ENCODE measurements around the gene GLMP. TPM values are rescaled to one million over a fixed set of nuclear protein-coding genes. Genes with fewer than 3 reads are reported as not detected.

The GLMP gene
- total RNA-seq: 10 to 100 TPM; 10.1 to 16.5 (median 13.6) TPM

DNA sequence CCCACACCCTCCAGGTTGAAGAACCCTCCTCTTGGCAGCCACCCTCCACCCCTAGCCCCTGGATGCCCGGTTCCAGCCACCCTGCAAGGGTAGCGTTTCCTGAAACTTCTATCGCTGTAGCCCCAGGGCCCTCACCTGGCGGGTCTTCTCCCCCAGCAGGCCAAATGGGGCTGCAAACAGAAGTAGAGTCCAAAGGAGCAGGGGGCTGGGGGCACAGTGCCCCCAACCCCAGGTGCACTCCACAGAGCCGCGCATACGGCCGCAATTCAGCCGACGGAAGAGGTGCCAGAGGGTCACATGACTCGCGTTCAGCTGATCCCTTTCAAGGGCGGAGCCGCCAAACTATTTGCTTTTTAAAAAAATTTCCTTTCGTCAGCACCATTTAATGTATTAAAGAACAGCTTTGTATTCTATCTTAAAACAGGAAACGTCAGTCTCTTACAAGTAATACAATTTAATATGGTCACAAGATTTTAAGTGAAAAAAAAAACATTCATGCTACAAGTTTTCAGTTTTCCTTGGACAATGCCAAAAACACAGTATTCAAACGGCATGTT lies at the start of gene GLMP:
Gene GLMP (minus strand): TSS at position 289 of the 557 bp plus-strand sequence. CDS start 34 bp downstream, at position 255.
- DNase-seq: peak; percentile 44 to 56
- in situ Hi-C loops (cut with MboI; ENCODE audit: low sequenced_read_pairs in 4 of 4): no loop called here

DNA sequence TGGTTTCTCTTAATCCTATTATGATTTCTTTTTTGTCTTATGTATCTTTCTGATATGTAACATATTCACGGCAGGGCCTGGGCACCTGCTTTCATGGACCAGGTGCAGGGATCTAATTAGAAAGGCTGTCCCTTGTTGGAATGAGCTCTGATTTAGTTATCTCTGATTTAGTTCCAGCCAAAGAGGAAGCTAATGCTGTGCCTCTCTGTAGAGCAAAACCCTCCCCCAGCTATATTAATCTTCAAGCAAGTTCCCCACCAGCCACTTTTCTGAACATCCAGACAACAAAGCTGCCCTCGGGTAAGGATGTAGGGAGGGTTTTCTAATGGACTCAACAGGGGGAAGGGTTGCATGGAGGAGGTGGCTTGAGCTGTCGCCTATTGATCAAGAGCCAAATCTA lies 48.9 kb upstream of the GLMP start:
- TF ChIP-seq CTCF (IDR thresholded peaks at IDR 0.05 in 4 of 5, conservative IDR thresholded peaks at IDR 0.05 in 1 of 5): no peak
- TF ChIP-seq POLR2A (IDR thresholded peaks at IDR 0.05): no peak
- intact Hi-C loops (cut with DNase I; ENCODE audit: low total_unique reads) (no loop called here), in situ Hi-C loops (cut with MboI; ENCODE audit: low sequenced_read_pairs in 4 of 4) (no loop called here)
- no peak overlapping the region for H3K27ac ChIP-seq
- no peaks in the 10 kb centered on the region for H3K9me3 ChIP-seq
- no peaks in the 10 kb centered on the region for H3K4me1 ChIP-seq
- no peaks in the 10 kb centered on the region for H3K27me3 ChIP-seq
- H3K36me3 ChIP-seq: no peaks in the 10 kb centered on the region
- DNase-seq: no peak
- ATAC-seq: no peak
- H3K4me3 ChIP-seq: no peak overlapping the region

More for the DNA sequence above, at the start of gene GLMP:
- Histone ChIP-seq H3K27me3 (no peaks in the 10 kb centered on the region), H3K4me3 (peak within 1 kb of the TSS; percentile 67 to 96 (median 83)), H3K9me3 (no peaks in the 10 kb centered on the region), H3K4me1 (peaks cover 5 to 14% of the 10 kb centered on the region in 2 donors), H3K36me3 (no peaks in the 10 kb centered on the region), H3K27ac (peak within 1 kb of the TSS in 3 of 4 donors; percentile 59 to 74 (median 73))
- intact Hi-C loops (cut with DNase I; ENCODE audit: low total_unique reads): no loop called here
- peak; percentile 64 to 69 for ATAC-seq
- TF ChIP-seq POLR2A (IDR thresholded peaks at IDR 0.05) (peak in 1 of 2 donors; percentile 25), CTCF (IDR thresholded peaks at IDR 0.05 in 4 of 5, conservative IDR thresholded peaks at IDR 0.05 in 1 of 5) (no peak)

- no peak for ATAC-seq
- Histone ChIP-seq H3K36me3 (no peaks in the 10 kb centered on the region), H3K27ac (no peak overlapping the region), H3K4me1 (peaks cover under 1 to 4% of the 10 kb centered on the region in 2 donors), H3K9me3 (no peaks in the 10 kb centered on the region), H3K27me3 (no peaks in the 10 kb centered on the region), H3K4me3 (no peak overlapping the region)
- in situ Hi-C loops (cut with MboI; ENCODE audit: low sequenced_read_pairs in 4 of 4) (no loop called here), intact Hi-C loops (cut with DNase I; ENCODE audit: low total_unique reads) (no loop called here)
- no peak for TF ChIP-seq POLR2A (IDR thresholded peaks at IDR 0.05)
- no peak for TF ChIP-seq CTCF (IDR thresholded peaks at IDR 0.05 in 4 of 5, conservative IDR thresholded peaks at IDR 0.05 in 1 of 5)
- no peak for DNase-seq
Observed at GRCh38 chr1:156342166-156342955, 46.9 kb upstream of the GLMP start.

GRCh38 chr1:156338180-156338976 lies 42.9 kb upstream of the GLMP start, which contains the start of the genes CCT3 and TSACC:
TSS of gene CCT3 (minus strand) at chr1:156338292. CDS start at chr1:156338184, 108 bp downstream.
TSS of gene TSACC (plus strand) at chr1:156338526. CDS start at chr1:156339758, 1,232 bp downstream.
- ATAC-seq: peak; percentile 95 to 98
- in situ Hi-C loops (cut with MboI; ENCODE audit: low sequenced_read_pairs in 4 of 4): no loop called here

More at GRCh38 chr1:156338180-156338976, 42.9 kb upstream of the GLMP start, which contains the start of the genes CCT3 and TSACC:
- Histone ChIP-seq H3K4me3 (peak within 1 kb of the TSS; percentile 69 to 91 (median 84)), H3K9me3 (no peaks in the 10 kb centered on the region), H3K4me1 (peaks cover 12 to 19% of the 10 kb centered on the region in 2 donors), H3K27me3 (no peaks in the 10 kb centered on the region), H3K36me3 (peaks cover 0 to 25% of the 10 kb centered on the region in 2 donors), H3K27ac (peak within 1 kb of the TSS; percentile 92 to 97 (median 96))
- intact Hi-C loops (cut with DNase I; ENCODE audit: low total_unique reads): loop anchor here (1.0 to 10.0 kb wide), 3 partner anchors 57 to 406 kb away; partner anchors contain the start of gene MRPL24
- peak; percentile 98 to 100 for DNase-seq
- TF ChIP-seq CTCF (IDR thresholded peaks at IDR 0.05 in 4 of 5, conservative IDR thresholded peaks at IDR 0.05 in 1 of 5) (no peak), POLR2A (IDR thresholded peaks at IDR 0.05) (peak; percentile 72 to 86)
